ENCODE data around the gene FAM174C.
A peak's percentile ranks its signal among the peaks of the same experiment; 100 is the strongest.
"Not testable (repeated sequence)": the region's sequence is repeated elsewhere in the genome, so short reads cannot be mapped to it uniquely, and the experiment has no call there.

The FAM174C gene

DNA sequence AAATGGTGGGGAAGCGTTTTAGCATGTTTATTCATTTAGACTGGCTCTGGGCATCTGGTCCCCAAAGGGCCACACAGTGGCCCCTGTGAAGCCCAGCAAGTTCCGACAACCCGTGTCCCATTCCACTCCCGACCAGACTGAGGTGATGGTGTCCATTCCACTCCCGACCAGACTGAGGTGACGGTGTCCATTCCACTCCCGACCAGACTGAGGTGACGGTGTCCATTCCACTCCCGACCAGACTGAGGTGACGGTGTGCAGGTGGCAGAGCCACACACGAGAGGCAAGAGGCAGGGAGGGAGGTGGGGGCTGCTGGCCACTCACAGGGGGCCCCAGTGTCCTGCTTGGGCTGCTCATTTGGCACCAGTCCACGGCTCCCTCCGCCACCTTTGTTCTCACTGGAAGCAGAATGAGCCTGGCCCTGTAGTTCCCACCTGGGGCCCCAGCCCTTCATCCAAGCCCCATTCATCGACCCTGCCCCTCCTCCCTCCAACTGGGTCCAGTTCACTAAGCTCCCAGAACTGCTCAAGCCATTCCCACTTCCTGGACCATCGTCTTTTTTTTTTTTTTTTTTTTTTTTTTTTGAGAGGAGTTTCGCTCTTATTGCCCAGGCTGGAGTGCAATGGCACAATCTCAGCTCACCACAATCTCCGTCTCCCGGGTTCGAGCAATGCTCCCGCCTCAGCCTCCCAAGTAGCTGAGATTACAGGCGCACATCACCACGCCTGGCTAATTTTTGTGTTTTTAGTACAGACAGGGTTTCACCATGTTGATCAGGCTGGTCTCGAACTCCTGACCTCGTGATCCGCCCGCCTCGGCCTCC lies 28.9 kb upstream of the FAM174C start:
- H3K36me3 ChIP-seq (ENCODE audit: control insufficient read depth, insufficient read depth, low read length) = peaks cover 11% of the 10 kb centered on the region
- not testable (repeated sequence) for H3K9ac ChIP-seq (ENCODE audit: low read length); H3K27me3 ChIP-seq (ENCODE audit: control insufficient read depth, insufficient read depth, low read length); H3K4me3 ChIP-seq (ENCODE audit: low read depth, low read length); H3K9me3 ChIP-seq (ENCODE audit: control insufficient read depth, insufficient read depth, low read depth, low read length); H3K27ac ChIP-seq (ENCODE audit: low read depth, low read length)
- H3K4me1 ChIP-seq (ENCODE audit: control insufficient read depth, insufficient read depth, low read length) = peaks cover 17% of the 10 kb centered on the region

DNA sequence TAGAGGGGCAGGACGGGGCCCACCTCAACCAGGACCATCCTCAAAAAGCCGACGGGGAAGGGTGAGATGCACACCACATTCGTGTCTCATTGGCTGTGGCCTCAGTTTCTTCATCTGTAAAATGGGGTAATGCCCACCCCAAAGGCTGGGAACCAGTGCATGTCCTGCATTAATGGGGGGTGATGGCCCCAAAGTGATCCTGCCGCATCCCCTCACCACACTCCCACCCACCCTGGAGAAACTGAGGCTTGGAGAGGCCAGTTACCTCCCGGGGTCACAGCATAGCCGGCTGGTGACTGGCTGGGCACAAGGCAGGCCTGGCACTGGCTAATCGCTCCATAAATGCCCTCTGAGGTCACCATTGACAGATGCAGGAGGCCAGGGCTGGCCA lies 27.6 kb upstream of the FAM174C start:
- peak overlapping the region; percentile 92 for H3K9ac ChIP-seq (ENCODE audit: low read length)

DNA sequence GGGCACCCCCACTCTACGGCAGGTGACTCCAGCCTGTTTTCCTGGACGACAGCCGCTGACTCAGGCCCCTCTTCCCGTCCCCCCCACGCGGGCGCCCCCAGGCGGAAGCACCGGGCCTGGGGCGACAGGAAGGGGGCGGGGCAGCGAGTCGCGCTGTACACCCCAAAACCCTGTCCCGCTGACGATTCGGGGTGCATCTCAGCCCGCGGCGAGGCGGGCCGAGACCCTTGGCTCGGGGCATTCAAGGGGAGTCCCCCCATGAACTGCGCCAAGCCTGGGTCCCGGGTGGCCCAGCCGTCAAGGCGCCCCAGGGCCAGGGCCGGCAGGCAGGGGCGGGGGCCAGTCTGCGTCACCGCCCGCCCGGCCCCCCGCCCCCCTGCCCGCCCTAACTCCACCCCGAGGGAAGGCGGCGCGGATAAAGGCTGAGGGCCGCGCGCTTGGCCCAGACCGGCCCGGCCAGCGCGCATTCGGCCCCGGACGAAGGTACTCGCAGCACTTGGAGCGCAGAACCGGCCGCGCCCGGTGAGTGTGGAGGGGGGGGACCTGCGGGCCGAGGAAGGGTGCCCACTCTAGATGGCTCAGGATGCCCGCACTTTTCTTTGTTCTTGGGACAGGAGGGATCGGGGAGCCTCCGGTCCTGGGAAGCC lies 27.1 kb upstream of the FAM174C start, which contains the start of gene MIDN:
MIDN (plus strand) TSS at position 445 of the 647 bp plus-strand sequence. CDS start 1,714 bp downstream, outside the sequence.
- peaks cover 17% of the 10 kb centered on the region for H3K4me1 ChIP-seq (ENCODE audit: control insufficient read depth, insufficient read depth, low read length)

More for the DNA sequence above, 27.6 kb upstream of the FAM174C start:
- H3K9me3 ChIP-seq (ENCODE audit: control insufficient read depth, insufficient read depth, low read depth, low read length) = no peaks in the 10 kb centered on the region
- H3K27ac ChIP-seq (ENCODE audit: low read depth, low read length) = no peak overlapping the region
- peaks cover 17% of the 10 kb centered on the region for H3K4me1 ChIP-seq (ENCODE audit: control insufficient read depth, insufficient read depth, low read length)
- peak overlapping the region; percentile 80 for H3K4me3 ChIP-seq (ENCODE audit: low read depth, low read length)
- peaks cover 21% of the 10 kb centered on the region for H3K36me3 ChIP-seq (ENCODE audit: control insufficient read depth, insufficient read depth, low read length)
- no peaks in the 10 kb centered on the region for H3K27me3 ChIP-seq (ENCODE audit: control insufficient read depth, insufficient read depth, low read length)

DNA sequence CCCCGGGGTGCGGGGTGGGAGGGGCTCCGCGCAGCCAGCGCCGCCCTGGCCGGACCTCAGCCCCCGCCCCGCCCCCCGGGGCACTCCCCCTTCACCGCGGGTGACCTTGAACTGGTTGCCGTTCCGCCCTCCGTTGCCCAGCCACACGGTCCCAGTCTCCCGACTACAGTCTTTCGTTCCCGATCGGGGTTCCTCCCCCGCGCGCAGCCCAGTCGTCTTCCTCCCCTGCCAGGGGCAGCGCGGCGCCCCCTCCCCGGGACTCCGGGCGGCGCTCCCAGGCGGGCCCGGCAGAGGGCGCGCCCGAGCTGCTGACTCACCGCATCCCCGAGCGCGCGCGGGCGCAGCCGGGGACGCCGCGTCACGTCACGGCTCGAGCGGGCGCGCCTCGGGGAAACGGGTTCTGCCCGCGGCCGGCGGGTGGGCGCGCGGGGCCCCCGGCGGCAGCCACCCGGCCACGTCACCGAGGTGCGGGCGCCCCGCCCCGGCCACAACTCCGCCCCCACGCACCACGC lies 26.5 kb upstream of the FAM174C start:
- Histone ChIP-seq H3K27me3 (ENCODE audit: control insufficient read depth, insufficient read depth, low read length) (no peaks in the 10 kb centered on the region), H3K4me1 (ENCODE audit: control insufficient read depth, insufficient read depth, low read length) (peaks cover 22% of the 10 kb centered on the region), H3K9ac (ENCODE audit: low read length) (peak overlapping the region; percentile 92), H3K9me3 (ENCODE audit: control insufficient read depth, insufficient read depth, low read depth, low read length) (no peaks in the 10 kb centered on the region), H3K36me3 (ENCODE audit: control insufficient read depth, insufficient read depth, low read length) (peaks cover 27% of the 10 kb centered on the region), H3K4me3 (ENCODE audit: low read depth, low read length) (peak overlapping the region; percentile 80), H3K27ac (ENCODE audit: low read depth, low read length) (peak overlapping the region; percentile 97)

More for the DNA sequence above, 27.1 kb upstream of the FAM174C start, which contains the start of gene MIDN:
- Histone ChIP-seq H3K4me3 (ENCODE audit: low read depth, low read length) (peak within 1 kb of the TSS; percentile 80), H3K9me3 (ENCODE audit: control insufficient read depth, insufficient read depth, low read depth, low read length) (no peaks in the 10 kb centered on the region), H3K27me3 (ENCODE audit: control insufficient read depth, insufficient read depth, low read length) (no peaks in the 10 kb centered on the region), H3K27ac (ENCODE audit: low read depth, low read length) (peak within 1 kb of the TSS; percentile 97), H3K36me3 (ENCODE audit: control insufficient read depth, insufficient read depth, low read length) (peaks cover 21% of the 10 kb centered on the region), H3K9ac (ENCODE audit: low read length) (peak within 1 kb of the TSS; percentile 92)

DNA sequence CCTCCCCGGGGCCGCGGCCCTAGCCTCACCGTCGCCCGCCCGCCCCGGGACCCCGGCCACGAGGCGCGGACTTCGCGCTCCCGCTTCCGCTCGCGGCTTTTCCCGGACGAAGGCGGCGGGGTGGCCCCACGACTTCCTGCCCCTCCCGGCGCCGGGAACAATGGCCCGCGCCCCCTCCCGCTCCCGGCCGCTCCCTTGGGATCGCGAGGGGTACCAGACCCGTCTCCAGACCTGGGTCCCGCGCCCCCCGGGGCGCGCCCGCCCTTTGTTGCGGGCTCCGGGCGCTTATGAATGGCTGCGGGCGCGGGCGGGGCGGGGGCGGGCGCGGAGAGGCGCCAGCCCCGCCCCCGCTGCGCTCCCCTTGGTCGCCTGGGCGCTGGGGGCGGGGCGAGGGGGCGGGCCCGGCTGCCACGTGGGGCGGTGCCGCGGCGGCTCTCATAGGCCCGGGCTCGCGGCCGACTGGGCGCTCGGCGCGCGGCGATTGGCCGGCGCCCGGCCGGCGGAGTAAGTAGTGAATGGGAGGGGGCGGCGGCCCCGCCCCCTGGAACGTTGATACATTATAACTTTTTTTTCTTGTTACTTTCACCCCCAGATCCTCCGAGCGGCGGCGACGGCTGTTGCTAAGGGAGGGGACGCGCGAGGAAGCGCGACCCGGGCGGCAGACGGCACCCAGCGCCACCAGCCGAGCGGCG lies 25.9 kb upstream of the FAM174C start:
- peak overlapping the region; percentile 97 for H3K27ac ChIP-seq (ENCODE audit: low read depth, low read length)
- H3K4me3 ChIP-seq (ENCODE audit: low read depth, low read length) = peak overlapping the region; percentile 80
- H3K9ac ChIP-seq (ENCODE audit: low read length) = peak overlapping the region; percentile 96
- peaks cover 21% of the 10 kb centered on the region for H3K4me1 ChIP-seq (ENCODE audit: control insufficient read depth, insufficient read depth, low read length)
- H3K36me3 ChIP-seq (ENCODE audit: control insufficient read depth, insufficient read depth, low read length) = peaks cover 33% of the 10 kb centered on the region
- H3K27me3 ChIP-seq (ENCODE audit: control insufficient read depth, insufficient read depth, low read length) = no peaks in the 10 kb centered on the region
- H3K9me3 ChIP-seq (ENCODE audit: control insufficient read depth, insufficient read depth, low read depth, low read length) = no peaks in the 10 kb centered on the region

DNA sequence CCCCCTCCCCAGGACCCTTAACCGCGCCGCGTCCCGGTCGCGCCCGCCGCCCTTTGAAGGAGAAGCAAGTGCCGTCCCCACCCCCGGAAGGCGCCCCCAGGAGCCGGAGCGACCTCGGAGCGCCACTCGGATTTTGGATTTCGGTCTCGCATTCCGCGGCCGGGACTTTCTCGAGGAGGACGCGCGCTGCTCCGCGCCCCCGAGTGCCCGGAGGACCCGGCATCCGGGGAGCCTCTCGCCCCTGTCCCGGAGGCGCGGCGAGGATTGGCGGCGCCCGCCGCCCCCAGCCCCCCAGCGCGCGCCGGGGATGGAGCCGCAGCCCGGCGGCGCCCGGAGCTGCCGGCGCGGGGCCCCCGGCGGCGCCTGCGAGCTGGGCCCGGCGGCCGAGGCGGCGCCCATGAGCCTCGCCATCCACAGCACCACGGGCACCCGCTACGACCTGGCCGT lies 25.3 kb upstream of the FAM174C start:
- Histone ChIP-seq H3K4me3 (ENCODE audit: low read depth, low read length) (peak overlapping the region; percentile 71), H3K9me3 (ENCODE audit: control insufficient read depth, insufficient read depth, low read depth, low read length) (no peaks in the 10 kb centered on the region), H3K9ac (ENCODE audit: low read length) (peak overlapping the region; percentile 96), H3K4me1 (ENCODE audit: control insufficient read depth, insufficient read depth, low read length) (peaks cover 17% of the 10 kb centered on the region), H3K36me3 (ENCODE audit: control insufficient read depth, insufficient read depth, low read length) (peaks cover 39% of the 10 kb centered on the region), H3K27me3 (ENCODE audit: control insufficient read depth, insufficient read depth, low read length) (no peaks in the 10 kb centered on the region), H3K27ac (ENCODE audit: low read depth, low read length) (peak overlapping the region; percentile 90; the same call in 1 of the 2 replicates)

DNA sequence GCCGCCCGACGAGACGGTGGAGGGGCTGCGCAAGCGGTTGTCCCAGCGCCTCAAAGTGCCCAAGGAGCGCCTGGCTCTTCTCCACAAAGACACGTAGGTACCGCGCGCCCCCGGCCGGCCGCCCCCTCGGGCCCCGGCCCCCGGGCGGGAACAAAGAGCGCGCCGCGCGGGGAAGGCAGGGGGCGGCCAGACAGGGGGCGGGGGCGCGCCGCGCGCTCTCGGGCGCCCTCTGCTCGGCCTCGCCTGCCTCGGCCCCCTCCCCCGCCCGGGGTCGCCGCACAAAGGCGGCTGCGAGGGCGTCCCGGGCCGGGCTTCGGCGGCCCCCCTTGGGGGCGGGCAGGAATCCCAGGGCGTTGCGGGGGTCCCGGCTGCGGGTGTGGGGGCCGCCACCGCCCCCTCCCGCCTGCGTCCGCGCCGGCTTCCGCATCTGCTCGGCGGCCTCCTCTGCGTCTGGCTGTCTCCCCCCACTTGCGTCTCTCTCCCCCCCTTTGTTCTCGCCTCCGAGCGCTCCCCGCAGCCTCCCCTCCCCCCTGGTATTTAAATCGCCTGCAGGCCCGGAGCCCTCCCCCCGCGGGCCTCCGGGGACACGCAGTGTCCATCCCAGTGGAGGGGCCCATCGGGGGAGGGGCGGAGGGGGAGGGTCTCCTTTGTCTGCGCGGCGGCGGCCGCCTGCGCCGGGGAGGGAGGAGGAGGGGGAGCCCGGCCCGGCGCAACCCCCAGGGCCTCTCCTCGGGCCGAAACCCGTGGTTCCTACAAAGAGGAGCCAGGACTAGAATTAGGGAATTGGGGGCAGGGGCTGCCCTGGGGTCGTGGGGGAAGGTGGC lies 24.7 kb upstream of the FAM174C start:
- Histone ChIP-seq H3K9ac (ENCODE audit: low read length) (peak overlapping the region; percentile 96), H3K27ac (ENCODE audit: low read depth, low read length) (peak overlapping the region; percentile 93), H3K9me3 (ENCODE audit: control insufficient read depth, insufficient read depth, low read depth, low read length) (no peaks in the 10 kb centered on the region), H3K27me3 (ENCODE audit: control insufficient read depth, insufficient read depth, low read length) (no peaks in the 10 kb centered on the region), H3K4me1 (ENCODE audit: control insufficient read depth, insufficient read depth, low read length) (peaks cover 20% of the 10 kb centered on the region), H3K36me3 (ENCODE audit: control insufficient read depth, insufficient read depth, low read length) (peaks cover 45% of the 10 kb centered on the region), H3K4me3 (ENCODE audit: low read depth, low read length) (peak overlapping the region; percentile 71)

DNA sequence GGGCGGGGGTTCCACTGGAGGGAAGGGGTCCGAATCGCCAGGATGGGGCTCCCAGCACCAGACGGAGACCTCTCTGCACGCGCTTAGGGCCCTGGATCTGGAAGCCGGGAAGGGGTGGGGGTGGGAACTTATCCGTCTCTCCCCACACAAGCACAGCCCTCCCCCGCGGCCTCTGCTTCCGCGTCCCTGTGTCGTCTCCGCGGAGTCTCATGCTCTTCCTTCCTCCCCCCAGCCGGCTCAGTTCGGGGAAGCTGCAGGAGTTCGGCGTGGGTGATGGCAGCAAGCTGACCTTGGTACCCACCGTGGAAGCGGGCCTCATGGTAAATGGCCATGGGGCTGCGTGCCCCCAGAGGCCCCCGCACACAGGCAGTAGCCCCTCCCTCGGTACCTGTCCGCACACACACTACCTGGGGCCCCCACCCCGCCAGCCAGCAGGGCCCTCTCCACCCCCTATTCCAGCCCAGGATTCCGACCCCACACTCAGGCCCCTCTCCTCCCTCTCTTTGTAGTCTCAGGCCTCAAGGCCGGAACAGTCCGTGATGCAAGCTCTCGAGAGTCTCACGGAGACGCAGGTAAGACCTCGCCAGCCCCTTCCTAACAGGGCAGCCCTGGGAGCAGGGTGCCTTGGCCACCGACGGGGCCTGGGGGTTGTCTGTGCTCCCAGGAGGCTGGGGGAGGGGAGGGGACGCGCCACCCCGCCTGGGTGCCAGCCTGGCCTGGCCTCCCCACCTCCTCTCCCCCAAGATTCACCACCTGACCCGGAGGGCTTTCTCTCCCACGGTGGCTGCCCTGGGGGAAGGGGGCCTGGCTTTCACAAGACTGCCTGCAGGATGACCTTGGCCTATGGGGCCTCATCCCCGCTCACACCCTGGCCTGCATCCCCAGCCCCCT lies 23.8 kb upstream of the FAM174C start:
- H3K4me1 ChIP-seq (ENCODE audit: control insufficient read depth, insufficient read depth, low read length) = peaks cover 18% of the 10 kb centered on the region
- peaks cover 50% of the 10 kb centered on the region for H3K36me3 ChIP-seq (ENCODE audit: control insufficient read depth, insufficient read depth, low read length)
- H3K4me3 ChIP-seq (ENCODE audit: low read depth, low read length) = peak overlapping the region; percentile 71
- no peaks in the 10 kb centered on the region for H3K27me3 ChIP-seq (ENCODE audit: control insufficient read depth, insufficient read depth, low read length)
- H3K9ac ChIP-seq (ENCODE audit: low read length) = peak overlapping the region; percentile 96
- peak overlapping the region; percentile 93 for H3K27ac ChIP-seq (ENCODE audit: low read depth, low read length)
- H3K9me3 ChIP-seq (ENCODE audit: control insufficient read depth, insufficient read depth, low read depth, low read length) = no peaks in the 10 kb centered on the region

DNA sequence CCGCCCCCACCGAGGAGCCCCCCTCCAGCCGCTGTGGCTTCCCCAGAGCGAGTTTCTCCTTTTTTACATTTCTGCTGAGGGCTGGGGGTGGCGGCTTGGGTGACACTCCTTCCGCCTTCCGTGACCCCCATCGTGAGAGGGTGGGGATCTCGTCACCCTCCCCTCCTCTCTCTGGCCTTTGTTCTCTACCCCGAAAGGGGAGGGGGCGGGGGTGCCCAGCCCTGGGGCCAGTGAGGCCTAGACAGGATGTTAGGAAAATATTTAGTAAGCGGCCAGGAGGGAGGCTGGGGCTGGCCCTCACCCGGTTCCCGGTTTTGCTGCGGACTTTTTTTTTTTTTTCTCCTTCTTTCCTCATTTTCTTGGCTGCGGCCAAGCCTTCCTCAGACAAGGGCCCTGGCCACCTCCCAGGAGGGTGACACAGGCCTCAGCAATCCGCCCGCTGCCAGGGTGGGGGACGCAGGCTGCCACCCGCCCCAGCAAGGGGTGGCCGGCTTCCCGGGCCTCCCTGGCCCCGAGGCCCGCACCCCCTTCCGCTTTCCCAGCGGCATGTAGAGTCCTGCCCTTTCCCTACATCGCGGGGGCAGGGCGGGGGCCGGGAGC lies 23.0 kb upstream of the FAM174C start:
- peak overlapping the region; percentile 93 for H3K27ac ChIP-seq (ENCODE audit: low read depth, low read length)
- peak overlapping the region; percentile 75 for H3K9ac ChIP-seq (ENCODE audit: low read length)
- H3K9me3 ChIP-seq (ENCODE audit: control insufficient read depth, insufficient read depth, low read depth, low read length) = no peaks in the 10 kb centered on the region
- H3K4me3 ChIP-seq (ENCODE audit: low read depth, low read length) = peak overlapping the region; percentile 71
- H3K36me3 ChIP-seq (ENCODE audit: control insufficient read depth, insufficient read depth, low read length) = peaks cover 57% of the 10 kb centered on the region
- peaks cover 24% of the 10 kb centered on the region for H3K4me1 ChIP-seq (ENCODE audit: control insufficient read depth, insufficient read depth, low read length)
- H3K27me3 ChIP-seq (ENCODE audit: control insufficient read depth, insufficient read depth, low read length) = no peaks in the 10 kb centered on the region

Data from HUES6 (cell line).